ENCODE data around the gene RAB11FIP4. TPM values are rescaled to one million over a fixed set of nuclear protein-coding genes. Genes with fewer than 3 reads are reported as not detected.

RAB11FIP4 gene
- total and polyA plus RNA-seq, 10 of the 15 experiments (the other 5 are each of a cell fraction or from before 2014, with no cell fraction given): 1.4 to 27.0 (median 17.6) TPM

GRCh38 chr17:31479524-31479923 is 88.0 kb downstream of the RAB11FIP4 start (continued):
- TF ChIP-seq RBBP5 (conservative IDR thresholded peaks at IDR 0.05) (no peak), ELK1 (IDR thresholded peaks at IDR 0.05; ENCODE audit: low read depth, low read length) (no peak)

- DNase-seq (ENCODE audit: low read depth, low spot score): no peak
- intact Hi-C loops (cut with micrococcal nuclease; ENCODE audit: unreplicated experiment) (no loop called here), in situ Hi-C loops (cut with MboI) (no loop called here)
- no peaks in the 10 kb centered on the region for H4K20me1 ChIP-seq (ENCODE audit: control insufficient read depth, insufficient read depth)
- no peaks in the 10 kb centered on the region for H3K9me3 ChIP-seq (replicated peaks; ENCODE audit: control insufficient read depth, insufficient read depth, low read length)
- no peaks in the 10 kb centered on the region for H3K79me2 ChIP-seq (ENCODE audit: control insufficient read depth, insufficient read depth, low read length)
- H3K9ac ChIP-seq (ENCODE audit: control insufficient read depth, insufficient read depth, low read length): no peak overlapping the region
- ATAC-seq: no peak
- no peak for FAIRE-seq
- H3K4me3 ChIP-seq: no peak overlapping the region
- no peaks in the 10 kb centered on the region for H3K36me3 ChIP-seq (ENCODE audit: control insufficient read depth in 2 of 2, insufficient read depth in 2 of 2, low read length in 1 of 2)
- RAD21 ChIA-PET (ENCODE audit: unreplicated experiment): no interaction called here
- no peak overlapping the region for H3K4me2 ChIP-seq (ENCODE audit: control insufficient read depth, insufficient read depth)
- 24% methylated on average over 6 of the region's 6 CpGs for WGBS (ENCODE audit: insufficient coverage, insufficient replicate concordance, low lambda C conversion rate, missing lambda C conversion rate)
- no peak overlapping the region for H2AFZ ChIP-seq (ENCODE audit: control insufficient read depth, low read depth, low read length)
- CTCF ChIA-PET: interaction anchor here (0.9 kb wide), 1 partner anchor 11 kb away, joined by 3 read pairs; no protein-coding TSS in a partner anchor
- SMC1A ChIA-PET (ENCODE audit: uncharacterized antibody, unreplicated experiment): interaction anchor here (2.5 kb wide), 1 partner anchor 13 kb away, joined by 7 read pairs; no protein-coding TSS in a partner anchor
- no peaks in the 10 kb centered on the region for H3K4me1 ChIP-seq (ENCODE audit: control insufficient read depth, insufficient read depth, low read length)
- BruUV-seq (replicated peaks): no TSS peak
- no peaks in the 10 kb centered on the region for H3K27me3 ChIP-seq (replicated peaks in 1 of 2; ENCODE audit: control insufficient read depth in 2 of 2, insufficient read depth in 2 of 2, low read length in 1 of 2)
- POLR2A ChIA-PET: no interaction called here
- H3K27ac ChIP-seq (ENCODE audit: control insufficient read depth, insufficient read depth): no peak overlapping the region
- TF ChIP-seq NBN (IDR thresholded peaks at IDR 0.05) (no peak), ZNF622 (IDR thresholded peaks at IDR 0.05) (no peak), CEBPZ (IDR thresholded peaks at IDR 0.05; ENCODE audit: low read depth, low read length) (no peak), ZBTB40 (IDR thresholded peaks at IDR 0.05; ENCODE audit: borderline replicate concordance) (no peak), ZZZ3 (IDR thresholded peaks at IDR 0.05; ENCODE audit: control insufficient read depth, insufficient read length, low read depth) (no peak), E2F4 (IDR thresholded peaks at IDR 0.05; ENCODE audit: low read depth, low read length) (no peak), TCF3 (IDR thresholded peaks at IDR 0.05; ENCODE audit: borderline replicate concordance, insufficient read depth, low read depth, low read length) (no peak), SREBF1 (IDR thresholded peaks at IDR 0.05; ENCODE audit: low read length) (no peak), SIN3A (IDR thresholded peaks at IDR 0.05; ENCODE audit: low read depth, low read length) (no peak), MLLT1 (IDR thresholded peaks at IDR 0.05) (no peak)
Observed at GRCh38 chr17:31480067-31480466, 88.6 kb downstream of the RAB11FIP4 start.
